PC-9 (cell line): Measurements from ENCODE around the gene HBE1. TPM values are rescaled to one million over a fixed set of nuclear protein-coding genes. Genes with fewer than 3 reads are reported as not detected.

ENCODE experiments used
- BruUV-seq: library from RNA; stranded (reverse); fragments of 400-500 nt; replicated peaks from 2 replicates; lab custom pipeline; 2021; lab: Mats Ljungman, UMichigan
- CTCF ChIA-PET: fragments of 300-600 bp; sonication (Branson Sonifier 250); formaldehyde crosslinking; loops from one replicate; lab custom pipeline; 2022; ENCODE audit warnings: antibody characterized with exemption; lab: Charles Lee
- POLR2A ChIA-PET: fragments of 300-600 bp; sonication (Branson Sonifier 250); formaldehyde crosslinking; loops from one replicate; lab custom pipeline; 2022; ENCODE audit warnings: antibody characterized with exemption; ENCODE audit not compliant: unreplicated experiment; lab: Charles Lee
- DNase-seq, 2 experiments: peaks; one replicate each; pipeline versions ENCODE4 v3.0.0 to v3.0.0-alpha.2; 2015 to 2022; ENCODE audit warnings: mixed read lengths in 1 of 2
- H2AFZ ChIP-seq: fragments of 200-600 bp; sonication (generic); 2 replicates; pipeline ENCODE4 v1.8.1; 2017; ENCODE audit warnings: antibody characterized with exemption
- H3F3A ChIP-seq: fragments of 200-600 bp; sonication (generic); 2 replicates; pipeline ENCODE4 v1.8.1; 2017; ENCODE audit warnings: antibody characterized with exemption, mild to moderate bottlenecking, low read depth; ENCODE audit not compliant: insufficient read depth
- H3K27ac ChIP-seq: fragments of 200-600 bp; sonication (generic); 2 replicates; pipeline ENCODE4 v1.6.1; 2016; ENCODE audit warnings: mixed run types
- H3K27me3 ChIP-seq: fragments of 200-600 bp; sonication (generic); 2 replicates; pipeline ENCODE4 v1.6.1; 2016; ENCODE audit warnings: low read depth, mixed run types; ENCODE audit not compliant: insufficient read depth
- H3K36me3 ChIP-seq: fragments of 200-600 bp; sonication (generic); 2 replicates; pipeline ENCODE4 v1.6.1; 2016; ENCODE audit warnings: low read depth, mixed run types
- H3K4me1 ChIP-seq: fragments of 200-600 bp; sonication (generic); replicated peaks from 2 replicates; pipeline ENCODE4 v1.6.1; 2016; ENCODE audit warnings: mixed run types; ENCODE audit not compliant: insufficient read depth
- H3K4me2 ChIP-seq: fragments of 200-600 bp; sonication (generic); 2 replicates; pipeline ENCODE4 v1.6.1; 2017; ENCODE audit warnings: mixed run types
- H3K4me3 ChIP-seq: fragments of 200-600 bp; sonication (generic); 2 replicates; pipeline ENCODE4 v1.6.1; 2016; ENCODE audit warnings: mixed run types
- H3K79me2 ChIP-seq: fragments of 200-600 bp; sonication (generic); 2 replicates; pipeline ENCODE4 v1.6.1; 2017; ENCODE audit warnings: low read depth, mixed run types
- H3K9me2 ChIP-seq: fragments of 200-600 bp; sonication (generic); 2 replicates; pipeline ENCODE4 v1.8.1; 2017; ENCODE audit warnings: mild to moderate bottlenecking; ENCODE audit not compliant: insufficient read depth
- H3K9me3 ChIP-seq: fragments of 200-600 bp; sonication (generic); 2 replicates; pipeline ENCODE4 v1.8.1; 2016; ENCODE audit warnings: low read depth; ENCODE audit not compliant: insufficient read depth
- H4K20me1 ChIP-seq: fragments of 200-600 bp; sonication (generic); 2 replicates; pipeline ENCODE4 v1.8.1; 2017; ENCODE audit not compliant: insufficient read depth
- CTCF ChIP-seq: fragments of 200-600 bp; sonication (generic); conservative IDR thresholded peaks from 2 replicates; pipeline ENCODE4 v1.6.1; 2017; ENCODE audit warnings: mixed run types, antibody characterized with exemption, mild to moderate bottlenecking, moderate library complexity
- EZH2 ChIP-seq: fragments of 200-600 bp; sonication (generic); IDR thresholded peaks from 2 replicates; pipeline ENCODE4 v1.8.0; 2017; ENCODE audit warnings: antibody characterized with exemption, low read depth
- intact Hi-C: fragments of 100-400 bp; cut with micrococcal nuclease; formaldehyde crosslinking; loops from one replicate; pipeline ENCODE4 v1.10.0; 2022; ENCODE audit not compliant: unreplicated experiment
- total RNA-seq: library from RNA; stranded (reverse); gene quantifications from 2 replicates; pipeline ENCODE4 v1.2.3, GENCODE V29; 2021

The HBE1 gene
- total RNA-seq, 1 experiment from 2014 or later: 1.4 TPM

GRCh38 chr11:5223686-5224085, 46.1 kb downstream of the HBE1 start:
- CTCF ChIA-PET: no interaction called here
- Histone ChIP-seq H3F3A (no peaks in the 10 kb centered on the region), H3K4me1 (no peaks in the 10 kb centered on the region), H3K36me3 (no peaks in the 10 kb centered on the region), H3K27me3 (no peaks in the 10 kb centered on the region), H3K79me2 (no peaks in the 10 kb centered on the region), H3K27ac (no peak overlapping the region), H3K4me3 (no peak overlapping the region), H3K9me3 (no peaks in the 10 kb centered on the region), H3K9me2 (no peaks in the 10 kb centered on the region), H2AFZ (no peak overlapping the region), H4K20me1 (no peaks in the 10 kb centered on the region), H3K4me2 (no peak overlapping the region)
- POLR2A ChIA-PET: no interaction called here
- no peak for DNase-seq
- intact Hi-C loops: no loop called here
- BruUV-seq: no TSS peak
- no peak for TF ChIP-seq CTCF
- no peak for TF ChIP-seq EZH2

GRCh38 chr11:5223146-5223545, 46.6 kb downstream of the HBE1 start:
- H3K4me1 ChIP-seq: no peaks in the 10 kb centered on the region
- H3K9me2 ChIP-seq: no peaks in the 10 kb centered on the region
- ChIA-PET POLR2A (no interaction called here), CTCF (no interaction called here)
- no peak for DNase-seq
- H2AFZ ChIP-seq: no peak overlapping the region
- no peaks in the 10 kb centered on the region for H3K36me3 ChIP-seq
- H3K79me2 ChIP-seq: no peaks in the 10 kb centered on the region
- no peaks in the 10 kb centered on the region for H4K20me1 ChIP-seq
- no TSS peak for BruUV-seq
- no peaks in the 10 kb centered on the region for H3K9me3 ChIP-seq
- no peak for TF ChIP-seq EZH2
- no peak for TF ChIP-seq CTCF
- H3K4me2 ChIP-seq: no peak overlapping the region
- no peaks in the 10 kb centered on the region for H3K27me3 ChIP-seq
- H3F3A ChIP-seq: no peaks in the 10 kb centered on the region
- no peak overlapping the region for H3K27ac ChIP-seq
- H3K4me3 ChIP-seq: no peak overlapping the region
- intact Hi-C loops: no loop called here

Other genes starting within 250 kb of the HBE1 start
- gene OR52J3, start 223.4 kb downstream of the HBE1 start, total RNA-seq: not detected in 2 replicates
- gene OR52E2, start 210.3 kb downstream of the HBE1 start, total RNA-seq: not detected in 2 replicates
- not detected in 2 replicates for gene OR52E1, start 200.4 kb downstream of the HBE1 start, total RNA-seq
- gene OR52A5, start 131.6 kb downstream of the HBE1 start, total RNA-seq: not detected in 2 replicates
- gene OR52A1, start 115.2 kb downstream of the HBE1 start, total RNA-seq: not detected in 2 replicates
- not detected in 2 replicates for gene OR51V1, start 69.3 kb downstream of the HBE1 start, total RNA-seq
- not detected in 2 replicates for gene HBB, start 42.9 kb downstream of the HBE1 start, total RNA-seq
- not detected in 2 replicates for gene HBD, start 35.5 kb downstream of the HBE1 start, total RNA-seq
- gene HBG1, start 20.1 kb downstream of the HBE1 start, total RNA-seq: not detected in 2 replicates
- gene HBG2, start 15.2 kb downstream of the HBE1 start, total RNA-seq: 0.63 TPM in 1 of 2 replicates, not detected in the other
- gene OR51B4, start 32.0 kb upstream of the HBE1 start, total RNA-seq: not detected in 2 replicates
- not detected in 2 replicates for gene OR51B2, start 54.4 kb upstream of the HBE1 start, total RNA-seq
- 1.2 and 2.7 TPM in 2 replicates for gene OR51B5, start 73.6 kb upstream of the HBE1 start, total RNA-seq
- not detected in 2 replicates for gene OR51B6, start 81.6 kb upstream of the HBE1 start, total RNA-seq
- gene OR51M1, start 113.9 kb upstream of the HBE1 start, total RNA-seq: not detected in 2 replicates
- not detected in 2 replicates for gene OR51Q1, start 152.2 kb upstream of the HBE1 start, total RNA-seq
- not detected in 2 replicates for gene OR51I1, start 171.6 kb upstream of the HBE1 start, total RNA-seq
- not detected in 2 replicates for gene OR51I2, start 179.4 kb upstream of the HBE1 start, total RNA-seq
- gene OR52D1, start 218.7 kb upstream of the HBE1 start, total RNA-seq: not detected in 2 replicates
- not detected in 2 replicates for gene UBQLN3, start 240.0 kb upstream of the HBE1 start, total RNA-seq
- gene UBQLNL, start 246.8 kb upstream of the HBE1 start, total RNA-seq: 0.15 TPM in 1 of 2 replicates, not detected in the other